Mammary microvascular endothelial cell (primary cell): ENCODE data around the gene ST6GAL2. TPM values are rescaled to one million over a fixed set of nuclear protein-coding genes. Genes with fewer than 3 reads are reported as not detected.

Experiments used
- total RNA-seq: library from RNA; depleted of rRNA; stranded (reverse); fragments of >200 nt; gene quantifications from 2 replicates; pipeline ENCODE4 v1.2.3, GENCODE V29; 2015

The ST6GAL2 gene, protein sequence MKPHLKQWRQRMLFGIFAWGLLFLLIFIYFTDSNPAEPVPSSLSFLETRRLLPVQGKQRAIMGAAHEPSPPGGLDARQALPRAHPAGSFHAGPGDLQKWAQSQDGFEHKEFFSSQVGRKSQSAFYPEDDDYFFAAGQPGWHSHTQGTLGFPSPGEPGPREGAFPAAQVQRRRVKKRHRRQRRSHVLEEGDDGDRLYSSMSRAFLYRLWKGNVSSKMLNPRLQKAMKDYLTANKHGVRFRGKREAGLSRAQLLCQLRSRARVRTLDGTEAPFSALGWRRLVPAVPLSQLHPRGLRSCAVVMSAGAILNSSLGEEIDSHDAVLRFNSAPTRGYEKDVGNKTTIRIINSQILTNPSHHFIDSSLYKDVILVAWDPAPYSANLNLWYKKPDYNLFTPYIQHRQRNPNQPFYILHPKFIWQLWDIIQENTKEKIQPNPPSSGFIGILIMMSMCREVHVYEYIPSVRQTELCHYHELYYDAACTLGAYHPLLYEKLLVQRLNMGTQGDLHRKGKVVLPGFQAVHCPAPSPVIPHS
- 0.15 TPM in 1 of 2 replicates, not detected in the other for total RNA-seq

GRCh38 chr2:106885971-106886915 lies at the start of gene ST6GAL2:
ST6GAL2 (minus strand) TSS chr2:106886167; CDS start chr2:106843977, 42,190 bp downstream.

